GM21447 (cell line): ENCODE data around the gene RIMKLA.

ENCODE experiments used
- ATAC-seq: cut with Tn5 transposase; IDR thresholded peaks from one replicate; pipeline ENCODE4 v1.9.1; 2021; ENCODE audit not compliant: unreplicated experiment

Gene RIMKLA

GRCh38 chr1:42370876-42371549 lies 9.6 kb upstream of the RIMKLA start:
- ATAC-seq: no peak

- no peak for ATAC-seq
Observed at GRCh38 chr1:42372796-42373195, 7.8 kb upstream of the RIMKLA start.

GRCh38 chr1:42379794-42380585 lies 602 bp upstream of the RIMKLA start:
- ATAC-seq: peak; percentile 36

GRCh38 chr1:42381280-42381673 lies 685 bp downstream of the RIMKLA start:
- ATAC-seq: no peak

- no peak for ATAC-seq
Observed at GRCh38 chr1:42385283-42385682, 4.7 kb downstream of the RIMKLA start.

GRCh38 chr1:42386051-42386450 lies 5.5 kb downstream of the RIMKLA start:
- no peak for ATAC-seq

- no peak for ATAC-seq
Observed at GRCh38 chr1:42392255-42392654, 11.7 kb downstream of the RIMKLA start.

- ATAC-seq: no peak
Observed at GRCh38 chr1:42392967-42393848, 12.6 kb downstream of the RIMKLA start.

GRCh38 chr1:42399315-42400100 lies 18.9 kb downstream of the RIMKLA start:
- ATAC-seq: no peak

- ATAC-seq: no peak
Observed at GRCh38 chr1:42403880-42404400, 23.3 kb downstream of the RIMKLA start.

- no peak for ATAC-seq
Observed at GRCh38 chr1:42414551-42415496, 34.2 kb downstream of the RIMKLA start.

- ATAC-seq: no peak
Observed at GRCh38 chr1:42417166-42417565, 36.6 kb downstream of the RIMKLA start.

GRCh38 chr1:42418516-42418915 lies 37.9 kb downstream of the RIMKLA start:
- ATAC-seq: no peak

- ATAC-seq: no peak
Observed at GRCh38 chr1:42419126-42419821, 38.7 kb downstream of the RIMKLA start.

GRCh38 chr1:42420121-42420520 lies 39.5 kb downstream of the RIMKLA start:
- no peak for ATAC-seq

- ATAC-seq: no peak
Observed at GRCh38 chr1:42420911-42421585, 40.5 kb downstream of the RIMKLA start.

- no peak for ATAC-seq
Observed at GRCh38 chr1:42422737-42423136, 42.1 kb downstream of the RIMKLA start.

- ATAC-seq: no peak
Observed at GRCh38 chr1:42423681-42424080, 43.1 kb downstream of the RIMKLA start.
